ENCODE results near the gene PKIB. TPM values are rescaled to one million over a fixed set of nuclear protein-coding genes. Genes with fewer than 3 reads are reported as not detected.

Gene PKIB
- total RNA-seq, 2 donors from 2014 or later: 46.0 to 56.1 TPM

DNA sequence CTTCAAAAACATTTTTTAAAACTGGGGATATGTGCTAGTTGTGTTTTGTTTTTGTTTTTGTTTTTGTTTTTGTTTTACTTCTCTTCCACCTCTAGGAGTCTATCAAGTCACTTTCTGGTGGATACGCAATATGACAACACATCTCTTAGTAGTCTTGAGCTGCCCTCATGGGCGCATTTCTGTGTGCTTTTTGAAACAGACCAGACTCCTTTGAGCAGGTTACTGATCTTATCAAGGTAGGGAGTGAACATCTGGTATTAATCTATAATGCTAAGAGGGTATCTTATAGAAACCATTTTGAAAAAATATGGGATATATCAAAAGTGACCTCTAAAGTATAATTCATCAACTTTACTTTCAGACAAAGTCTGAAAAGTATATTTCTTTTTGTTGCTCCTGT is 56.2 kb downstream of the PKIB start:
- peaks cover 13% of the 10 kb centered on the region for H3K36me3 Mint-ChIP-seq (ENCODE audit: low read depth)
- Histone ChIP-seq H3K9me3 (ENCODE audit: control insufficient read depth, low read length) (no peaks in the 10 kb centered on the region), H3K4me1 (ENCODE audit: control insufficient read depth, insufficient read depth, low read length) (no peaks in the 10 kb centered on the region), H3K27ac (ENCODE audit: low read depth, low read length) (no peak overlapping the region), H3K9ac (ENCODE audit: extremely low read depth, low read length, poor library complexity, severe bottlenecking) (no peak overlapping the region), H3K36me3 (ENCODE audit: control insufficient read depth, insufficient read depth, low read length) (no peaks in the 10 kb centered on the region), H3K4me3 (ENCODE audit: low read length) (no peak overlapping the region), H3K27me3 (ENCODE audit: control insufficient read depth, insufficient read depth, low read length, poor library complexity, severe bottlenecking) (no peaks in the 10 kb centered on the region)
- H3K27me3 Mint-ChIP-seq (ENCODE audit: insufficient read depth): no peaks in the 10 kb centered on the region
- H3K4me1 Mint-ChIP-seq: no peaks in the 10 kb centered on the region
- DNase-seq: no peak
- H3K4me3 Mint-ChIP-seq: no peak overlapping the region
- no peaks in the 10 kb centered on the region for H3K9me3 Mint-ChIP-seq
- WGBS, 2 experiments (ENCODE audit: insufficient coverage in 1 of 2, insufficient read length in 1 of 2): 100% methylated on average over 2 of the region's 2 CpGs
- peak overlapping the region; percentile 69 for H3K27ac Mint-ChIP-seq
- TF ChIP-seq, protein P1, sequence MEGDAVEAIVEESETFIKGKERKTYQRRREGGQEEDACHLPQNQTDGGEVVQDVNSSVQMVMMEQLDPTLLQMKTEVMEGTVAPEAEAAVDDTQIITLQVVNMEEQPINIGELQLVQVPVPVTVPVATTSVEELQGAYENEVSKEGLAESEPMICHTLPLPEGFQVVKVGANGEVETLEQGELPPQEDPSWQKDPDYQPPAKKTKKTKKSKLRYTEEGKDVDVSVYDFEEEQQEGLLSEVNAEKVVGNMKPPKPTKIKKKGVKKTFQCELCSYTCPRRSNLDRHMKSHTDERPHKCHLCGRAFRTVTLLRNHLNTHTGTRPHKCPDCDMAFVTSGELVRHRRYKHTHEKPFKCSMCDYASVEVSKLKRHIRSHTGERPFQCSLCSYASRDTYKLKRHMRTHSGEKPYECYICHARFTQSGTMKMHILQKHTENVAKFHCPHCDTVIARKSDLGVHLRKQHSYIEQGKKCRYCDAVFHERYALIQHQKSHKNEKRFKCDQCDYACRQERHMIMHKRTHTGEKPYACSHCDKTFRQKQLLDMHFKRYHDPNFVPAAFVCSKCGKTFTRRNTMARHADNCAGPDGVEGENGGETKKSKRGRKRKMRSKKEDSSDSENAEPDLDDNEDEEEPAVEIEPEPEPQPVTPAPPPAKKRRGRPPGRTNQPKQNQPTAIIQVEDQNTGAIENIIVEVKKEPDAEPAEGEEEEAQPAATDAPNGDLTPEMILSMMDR (conservative IDR thresholded peaks at IDR 0.05): no peak

DNA sequence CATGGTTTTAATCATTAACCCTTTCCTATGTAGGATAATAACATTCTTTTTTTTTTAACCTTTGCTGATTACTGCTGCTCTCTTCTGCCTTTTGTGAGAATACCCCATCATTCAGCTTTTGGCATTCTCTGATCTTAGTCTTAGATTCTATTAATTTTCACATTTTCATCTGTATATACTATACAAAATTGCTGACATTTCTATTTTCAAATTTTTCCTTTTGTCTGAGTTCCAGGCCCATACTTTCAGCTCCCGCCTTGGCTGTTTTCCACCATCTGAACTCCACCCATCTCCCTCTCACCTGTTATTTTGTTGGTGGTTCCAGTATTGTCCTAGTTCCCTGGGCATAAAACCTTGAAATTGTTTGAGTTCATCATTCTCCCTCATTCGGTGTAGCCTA is 59.2 kb downstream of the PKIB start:
- Histone ChIP-seq H3K27me3 (ENCODE audit: control insufficient read depth, insufficient read depth, low read length, poor library complexity, severe bottlenecking) (no peaks in the 10 kb centered on the region), H3K27ac (ENCODE audit: low read depth, low read length) (no peak overlapping the region), H3K4me1 (ENCODE audit: control insufficient read depth, insufficient read depth, low read length) (no peaks in the 10 kb centered on the region), H3K9me3 (ENCODE audit: control insufficient read depth, low read length) (no peaks in the 10 kb centered on the region), H3K36me3 (ENCODE audit: control insufficient read depth, insufficient read depth, low read length) (no peaks in the 10 kb centered on the region), H3K4me3 (ENCODE audit: low read length) (no peak overlapping the region), H3K9ac (ENCODE audit: extremely low read depth, low read length, poor library complexity, severe bottlenecking) (no peak overlapping the region)
- no peak for DNase-seq
- H3K27ac Mint-ChIP-seq: no peak overlapping the region
- TF ChIP-seq, protein P1 (conservative IDR thresholded peaks at IDR 0.05): no peak
- 74% methylated on average over 2 of the region's 2 CpGs; no CpG with 5 or more reads in 1 of the 2 experiments for WGBS, 2 experiments (ENCODE audit: insufficient coverage in 1 of 2, insufficient read length in 1 of 2)
- no peaks in the 10 kb centered on the region for H3K4me1 Mint-ChIP-seq
- no peaks in the 10 kb centered on the region for H3K27me3 Mint-ChIP-seq (ENCODE audit: insufficient read depth)
- H3K36me3 Mint-ChIP-seq (ENCODE audit: low read depth): peaks cover 22% of the 10 kb centered on the region
- no peak overlapping the region for H3K4me3 Mint-ChIP-seq
- H3K9me3 Mint-ChIP-seq: no peaks in the 10 kb centered on the region

GRCh38 chr6:122669868-122670267 is 59.7 kb downstream of the PKIB start:
- Histone ChIP-seq H3K36me3 (ENCODE audit: control insufficient read depth, insufficient read depth, low read length) (no peaks in the 10 kb centered on the region), H3K9me3 (ENCODE audit: control insufficient read depth, low read length) (no peaks in the 10 kb centered on the region), H3K9ac (ENCODE audit: extremely low read depth, low read length, poor library complexity, severe bottlenecking) (no peak overlapping the region), H3K4me1 (ENCODE audit: control insufficient read depth, insufficient read depth, low read length) (no peaks in the 10 kb centered on the region), H3K4me3 (ENCODE audit: low read length) (no peak overlapping the region), H3K27ac (ENCODE audit: low read depth, low read length) (no peak overlapping the region), H3K27me3 (ENCODE audit: control insufficient read depth, insufficient read depth, low read length, poor library complexity, severe bottlenecking) (no peaks in the 10 kb centered on the region)
- H3K9me3 Mint-ChIP-seq: no peaks in the 10 kb centered on the region
- no peaks in the 10 kb centered on the region for H3K4me1 Mint-ChIP-seq
- H3K36me3 Mint-ChIP-seq (ENCODE audit: low read depth): peaks cover 27% of the 10 kb centered on the region
- H3K4me3 Mint-ChIP-seq: no peak overlapping the region
- WGBS, 2 experiments (ENCODE audit: insufficient coverage in 1 of 2, insufficient read length in 1 of 2): 95 to 100% methylated on average over 2 to 3 of the region's 3 CpGs
- no peaks in the 10 kb centered on the region for H3K27me3 Mint-ChIP-seq (ENCODE audit: insufficient read depth)
- H3K27ac Mint-ChIP-seq: no peak overlapping the region
- TF ChIP-seq, protein P1 (conservative IDR thresholded peaks at IDR 0.05): no peak
- DNase-seq: no peak
